HL-60 (cell line): ENCODE results near the gene ZBP1.

ENCODE experiments used
- POLR2AphosphoS5 ChIP-seq: IDR thresholded peaks from 2 replicates; pipeline ENCODE4 v1.6.1; 2012; ENCODE audit warnings: low read depth
- TF ChIP-seq, protein P1 (sequence below): IDR thresholded peaks from one replicate; pipeline ENCODE4 v1.5.1; 2011; ENCODE audit warnings: low read length, control low read depth, inconsistent platforms; ENCODE audit not compliant: insufficient read depth

DNA sequence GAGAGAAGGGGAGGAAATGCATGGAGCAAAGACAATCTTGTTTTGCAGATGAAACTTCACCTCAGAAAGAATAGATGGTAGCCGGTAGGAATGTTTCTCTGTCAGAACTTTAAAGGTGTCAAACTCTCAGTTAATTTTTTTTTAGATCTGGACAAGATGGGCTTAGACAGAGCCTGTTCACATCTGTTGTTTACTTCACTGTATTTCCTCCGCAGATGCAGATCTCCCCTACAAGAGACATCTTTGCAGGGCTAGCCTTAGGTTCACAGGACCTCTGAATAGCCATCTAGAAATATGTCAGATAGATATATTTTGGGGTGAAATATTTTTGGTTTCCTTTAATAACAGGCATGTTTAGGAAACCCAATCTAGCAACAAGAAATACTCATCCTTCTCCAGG is 12.1 kb upstream of the ZBP1 start:
- TF ChIP-seq, protein P1, sequence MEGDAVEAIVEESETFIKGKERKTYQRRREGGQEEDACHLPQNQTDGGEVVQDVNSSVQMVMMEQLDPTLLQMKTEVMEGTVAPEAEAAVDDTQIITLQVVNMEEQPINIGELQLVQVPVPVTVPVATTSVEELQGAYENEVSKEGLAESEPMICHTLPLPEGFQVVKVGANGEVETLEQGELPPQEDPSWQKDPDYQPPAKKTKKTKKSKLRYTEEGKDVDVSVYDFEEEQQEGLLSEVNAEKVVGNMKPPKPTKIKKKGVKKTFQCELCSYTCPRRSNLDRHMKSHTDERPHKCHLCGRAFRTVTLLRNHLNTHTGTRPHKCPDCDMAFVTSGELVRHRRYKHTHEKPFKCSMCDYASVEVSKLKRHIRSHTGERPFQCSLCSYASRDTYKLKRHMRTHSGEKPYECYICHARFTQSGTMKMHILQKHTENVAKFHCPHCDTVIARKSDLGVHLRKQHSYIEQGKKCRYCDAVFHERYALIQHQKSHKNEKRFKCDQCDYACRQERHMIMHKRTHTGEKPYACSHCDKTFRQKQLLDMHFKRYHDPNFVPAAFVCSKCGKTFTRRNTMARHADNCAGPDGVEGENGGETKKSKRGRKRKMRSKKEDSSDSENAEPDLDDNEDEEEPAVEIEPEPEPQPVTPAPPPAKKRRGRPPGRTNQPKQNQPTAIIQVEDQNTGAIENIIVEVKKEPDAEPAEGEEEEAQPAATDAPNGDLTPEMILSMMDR = no peak
- TF ChIP-seq POLR2AphosphoS5 = no peak
